ENCODE data around the gene SRXN1.

- TF ChIP-seq EZH2phosphoT487 (IDR thresholded peaks at IDR 0.05; ENCODE audit: insufficient read depth, low read depth), result no peak
- TF ChIP-seq EZH2 (IDR thresholded peaks at IDR 0.05; ENCODE audit: insufficient read depth, poor library complexity, severe bottlenecking), result no peak
These were observed 52.3 kb downstream of the SRXN1 start for GRCh38 chr20:600736-601135.
